HG02970 (cell line): ENCODE measurements around the gene MS4A7.

ENCODE experiments used
- ATAC-seq: cut with Tn5 transposase; IDR thresholded peaks from one replicate; pipeline ENCODE4 v1.9.1; 2021; ENCODE audit warnings: mild to moderate bottlenecking, moderate library complexity, moderate number of reproducible peaks; ENCODE audit not compliant: unreplicated experiment, low FRiP score

MS4A7 gene

DNA sequence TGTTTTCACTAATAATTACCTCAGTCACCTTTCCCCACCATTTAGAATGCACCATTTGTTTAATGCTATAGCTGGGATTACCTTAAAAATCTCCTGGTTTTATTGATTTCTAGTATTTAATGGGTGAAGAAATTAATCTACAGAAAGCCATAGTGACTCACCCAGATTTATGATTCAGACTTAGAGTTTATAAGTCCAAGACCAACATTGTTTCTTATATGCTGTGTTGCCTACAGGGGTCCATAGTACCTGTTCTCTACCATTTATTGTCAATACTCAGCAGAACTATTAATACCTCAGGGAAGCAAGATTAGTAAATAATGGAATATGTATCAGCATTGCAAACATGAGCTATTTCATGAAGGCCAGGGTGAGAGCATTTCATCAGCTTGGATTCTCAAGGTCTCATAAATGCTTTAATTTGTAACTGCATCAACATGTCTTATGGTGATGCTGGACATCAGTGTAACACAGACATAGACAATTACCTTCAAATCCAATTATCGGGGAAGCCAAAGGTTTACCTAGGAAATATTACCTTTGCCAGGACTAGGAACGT, 8.0 kb upstream of the MS4A7 start:
- no peak for ATAC-seq

DNA sequence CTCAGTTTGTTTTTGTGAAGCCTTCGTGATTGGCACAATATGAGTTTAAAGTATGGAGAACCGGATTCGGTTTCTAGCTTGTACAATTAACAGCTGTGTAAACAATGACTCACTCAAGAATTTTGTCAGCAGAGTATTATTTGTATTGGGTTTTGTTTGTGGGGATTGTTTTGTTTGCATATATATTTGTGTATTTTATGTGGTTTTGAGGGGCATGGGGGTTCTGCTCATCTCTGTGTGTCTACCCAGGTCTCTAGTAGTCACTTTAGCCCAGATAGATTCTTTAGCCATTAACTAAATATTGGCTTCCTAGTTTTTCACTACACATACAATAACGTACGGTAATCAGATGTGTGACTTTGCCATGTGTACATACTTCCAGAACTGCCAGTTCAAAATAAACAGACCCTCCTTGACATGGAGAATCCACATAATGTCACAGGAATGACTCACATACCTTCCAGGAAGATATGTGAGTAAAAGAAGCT, 7.5 kb upstream of the MS4A7 start:
- ATAC-seq, result no peak

DNA sequence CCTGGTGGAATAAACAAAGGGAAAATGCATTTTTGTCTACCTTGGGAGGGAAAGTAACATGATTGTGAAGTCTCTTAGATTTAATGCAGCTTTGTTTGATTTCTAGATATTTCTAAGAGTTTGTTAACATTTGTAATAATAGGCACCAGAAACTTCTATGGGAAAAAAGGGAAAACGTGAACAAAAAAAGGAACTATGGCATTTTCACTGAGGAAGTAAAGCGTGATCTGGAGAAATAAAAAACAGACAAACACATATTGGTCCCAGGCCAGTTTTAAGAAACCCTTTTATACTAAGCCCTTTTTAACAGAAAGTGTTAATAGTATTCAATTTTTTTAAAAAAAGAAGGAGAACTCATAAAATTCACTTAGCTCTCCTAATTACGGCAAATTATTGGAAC, 6.9 kb upstream of the MS4A7 start:
- ATAC-seq, result no peak

- ATAC-seq, result no peak
Measured at GRCh38 chr11:60371854-60372253, 6.5 kb upstream of the MS4A7 start.

DNA sequence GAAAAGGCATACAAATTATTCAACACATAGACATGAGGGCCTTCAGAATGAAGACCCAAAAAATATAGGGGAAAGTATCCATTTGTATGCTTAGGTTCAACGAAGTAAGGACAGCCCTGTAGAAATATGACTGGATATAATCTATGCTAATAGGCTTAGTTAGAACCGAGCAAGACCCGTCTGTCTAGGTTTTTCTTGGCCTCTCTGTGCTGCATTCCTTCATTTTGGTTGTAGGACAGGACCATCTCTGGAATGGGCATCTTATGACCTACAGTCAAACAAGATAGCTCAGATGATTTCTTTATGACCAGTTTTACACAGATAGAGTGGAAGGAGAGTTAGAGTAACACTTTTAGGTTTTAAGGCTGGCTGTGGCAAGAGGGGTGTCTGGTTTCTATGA, 5.6 kb upstream of the MS4A7 start:
- ATAC-seq, result no peak

- ATAC-seq, result no peak
Measured at GRCh38 chr11:60375316-60375715, 3.0 kb upstream of the MS4A7 start.

- no peak for ATAC-seq
Measured at GRCh38 chr11:60376601-60377000, 1.7 kb upstream of the MS4A7 start.

DNA sequence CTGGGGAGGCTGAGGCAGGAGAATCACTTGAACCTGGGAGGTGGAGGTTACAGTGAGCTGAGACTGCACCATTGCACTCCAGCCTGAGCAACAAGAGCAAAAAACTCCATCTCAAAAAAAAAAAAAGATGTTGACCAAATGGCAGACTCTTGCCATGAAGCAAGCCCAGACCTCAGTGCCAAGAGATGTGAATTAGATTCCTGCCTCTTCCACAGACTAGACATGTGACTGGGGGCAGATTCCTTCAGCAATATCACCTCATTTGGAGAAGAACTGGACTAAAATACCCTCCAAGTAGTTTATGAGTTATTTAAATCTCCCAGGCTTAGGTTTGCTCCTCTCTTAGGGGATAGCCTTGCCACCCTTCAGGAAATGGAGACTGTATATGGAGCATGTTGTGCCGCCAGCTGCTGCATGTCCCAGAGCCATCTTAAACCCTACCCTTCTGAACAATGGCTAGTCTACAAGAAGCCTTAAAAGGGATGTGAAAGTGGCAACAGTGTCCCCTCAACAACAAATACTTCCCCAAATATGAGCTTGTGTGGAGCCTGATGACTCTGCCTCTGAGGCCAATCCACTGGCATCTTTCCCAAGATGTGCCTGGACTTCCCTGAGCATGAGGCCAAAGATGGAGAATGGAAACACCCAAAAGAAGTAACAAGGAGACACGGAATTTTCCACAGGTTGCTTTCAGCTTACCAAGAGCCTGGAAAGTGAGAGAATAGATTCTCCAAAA, 763 bp upstream of the MS4A7 start:
- ATAC-seq, result no peak

DNA sequence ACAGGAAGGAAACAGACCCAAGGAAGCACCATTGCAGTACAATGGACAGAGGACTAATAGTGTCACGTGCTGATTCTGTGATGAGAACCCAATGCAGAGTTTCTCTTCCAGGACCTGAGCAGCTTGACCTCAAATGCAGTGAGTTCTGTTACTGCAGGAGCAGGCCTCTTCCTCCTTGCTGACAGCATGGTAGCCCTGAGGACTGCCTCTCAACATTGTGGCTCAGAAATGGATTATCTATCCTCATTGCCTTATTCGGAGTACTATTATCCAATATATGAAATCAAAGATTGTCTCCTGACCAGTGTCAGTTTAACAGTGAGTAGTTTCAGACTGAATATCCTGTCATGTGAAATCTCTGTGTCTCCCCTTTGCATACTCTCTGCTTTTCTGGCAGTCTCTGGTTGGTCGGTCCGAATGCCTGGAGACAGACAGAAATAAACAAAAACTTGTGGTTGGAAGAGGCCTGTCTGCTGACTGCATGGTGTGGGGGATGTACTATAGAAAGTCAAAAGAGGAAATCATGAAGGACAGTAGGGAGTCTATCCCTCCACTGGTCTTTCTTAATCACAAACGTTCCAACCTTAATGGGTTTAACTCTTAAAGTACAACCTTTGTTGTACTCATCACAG, 11.1 kb downstream of the MS4A7 start:
- peak; percentile 67 for ATAC-seq

DNA sequence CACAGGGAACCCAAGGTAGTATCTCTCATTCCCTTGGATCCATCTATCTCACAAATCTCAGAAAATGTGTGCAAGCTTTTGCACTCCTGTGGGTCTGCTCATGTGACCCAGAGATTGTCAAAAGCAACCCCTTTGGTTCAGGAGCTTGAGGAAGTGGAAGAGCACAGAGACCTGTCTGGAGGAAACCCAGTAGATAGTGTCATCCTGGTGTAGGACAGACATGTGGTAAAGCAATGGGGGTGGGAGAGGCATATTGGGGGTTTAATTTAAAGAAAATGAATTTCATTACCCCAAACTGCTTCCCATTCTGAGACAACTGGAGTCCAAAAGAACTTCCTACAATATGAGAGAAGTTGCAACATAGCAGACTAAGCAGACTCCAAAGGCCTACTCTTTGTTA, 12.1 kb downstream of the MS4A7 start:
- ATAC-seq, result no peak

DNA sequence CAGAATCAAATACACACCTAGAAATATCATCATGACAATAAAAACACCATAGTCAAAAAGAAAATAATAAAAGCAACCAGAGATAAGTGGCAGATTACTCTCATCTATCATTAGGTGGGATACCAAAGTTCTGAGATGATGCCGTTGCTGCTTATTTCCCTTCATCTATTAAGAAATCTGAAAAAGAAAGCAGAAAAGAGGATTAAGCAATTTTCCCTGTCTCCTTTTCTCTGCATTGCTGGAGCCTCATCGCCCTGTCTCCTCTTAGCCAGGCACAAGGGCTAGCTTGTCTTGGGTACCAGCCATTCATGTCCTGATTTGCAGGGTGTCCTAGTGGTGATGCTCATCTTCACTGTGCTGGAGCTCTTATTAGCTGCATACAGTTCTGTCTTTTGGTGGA, 14.0 kb downstream of the MS4A7 start:
- no peak for ATAC-seq

DNA sequence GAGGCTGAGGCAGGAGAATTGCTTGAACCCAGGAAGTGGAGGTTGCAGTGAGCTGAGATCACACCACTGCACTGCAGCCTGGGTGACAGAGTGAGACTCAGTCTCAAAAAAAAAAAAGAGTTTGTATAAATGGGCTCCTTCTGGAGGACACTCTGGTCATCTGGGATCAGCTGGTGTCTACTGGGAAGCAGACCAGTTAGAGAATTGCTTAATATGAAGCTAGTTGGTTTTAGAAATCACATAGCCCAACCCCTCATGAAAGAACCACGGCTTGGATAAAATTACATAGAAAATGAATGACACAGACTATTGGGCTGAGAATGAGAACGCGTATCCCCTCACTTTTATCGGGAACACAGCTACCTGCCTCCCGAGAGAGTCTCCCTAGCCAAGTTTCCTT, 14.7 kb downstream of the MS4A7 start:
- ATAC-seq, result no peak

DNA sequence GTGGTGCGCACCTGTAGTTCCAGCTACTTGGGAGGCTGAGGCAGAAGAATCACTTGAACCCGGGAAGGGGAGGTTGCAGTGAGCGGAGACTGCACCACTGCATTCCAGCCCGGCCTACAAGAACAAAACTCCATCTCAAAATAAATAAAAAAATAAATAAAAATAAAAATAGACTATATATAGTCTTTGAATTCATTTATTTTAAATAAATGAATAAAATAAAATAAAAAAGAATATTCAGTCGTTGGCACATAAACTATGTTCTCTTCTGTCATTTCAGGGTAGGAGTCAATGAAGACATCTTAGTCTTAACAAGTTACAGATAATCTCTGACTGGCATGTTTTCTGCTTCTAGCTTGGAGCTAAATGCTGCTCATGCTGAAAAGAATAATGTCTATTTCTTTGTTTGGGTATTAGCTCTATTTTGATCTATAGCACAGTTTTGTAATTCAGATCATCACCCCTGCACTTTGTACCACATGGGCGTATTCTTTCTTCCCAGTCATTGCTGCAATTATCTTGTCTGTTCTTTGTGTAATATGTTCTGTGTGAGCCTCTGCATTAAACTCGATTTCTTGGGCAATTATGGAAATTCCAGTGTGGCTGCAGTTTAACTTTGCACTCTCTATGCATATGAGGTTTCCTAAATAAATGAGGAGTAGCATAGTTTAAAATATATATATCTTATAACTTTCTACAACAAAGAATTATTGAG, 16.5 kb downstream of the MS4A7 start:
- no peak for ATAC-seq

DNA sequence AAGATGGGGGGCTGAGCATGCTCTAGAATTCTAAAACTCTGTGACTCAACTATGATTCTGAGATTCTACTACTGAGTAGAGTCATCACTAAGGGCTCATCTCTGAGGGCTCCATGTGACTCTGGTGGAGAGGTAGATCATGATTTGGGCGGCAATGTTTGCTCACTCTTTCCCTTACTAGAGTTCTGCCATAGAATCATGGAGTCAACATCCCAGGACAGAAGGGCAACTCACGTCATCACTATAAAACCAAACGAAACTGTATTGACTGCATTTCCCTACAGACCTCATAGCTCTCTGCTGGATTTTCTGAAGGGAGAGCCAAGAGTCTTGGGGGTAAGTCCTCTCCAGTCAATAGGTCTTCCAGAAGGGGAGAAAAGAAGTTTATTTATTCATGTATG, 18.1 kb downstream of the MS4A7 start, which contains the start of gene MS4A14:
MS4A14 (plus strand) TSS at position 78 of the 400 bp plus-strand sequence; CDS start at position 198, 120 bp downstream.
- ATAC-seq, result no peak

DNA sequence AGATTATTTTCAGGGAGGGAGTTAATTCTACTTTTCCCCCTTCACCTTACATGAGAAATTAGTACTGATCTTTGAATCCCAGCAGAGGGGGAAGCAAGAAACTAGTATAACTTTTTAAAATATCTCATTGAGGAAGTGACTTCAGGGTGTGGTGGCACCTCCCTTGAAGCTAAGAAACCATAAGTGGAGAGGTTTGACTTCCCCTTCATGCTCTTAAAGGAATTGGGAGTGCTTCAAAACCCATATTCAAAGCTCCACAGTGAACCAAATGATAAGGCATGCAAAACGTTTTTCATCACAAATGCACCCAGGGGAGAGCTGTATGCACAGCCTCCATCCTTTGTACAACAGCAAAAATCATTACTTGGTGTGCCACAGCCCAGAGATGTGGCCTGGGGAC, 18.5 kb downstream of the MS4A7 start:
- no peak for ATAC-seq

GRCh38 chr11:60420015-60420414, 41.7 kb downstream of the MS4A7 start:
- ATAC-seq, result no peak

GRCh38 chr11:60422609-60423008, 44.3 kb downstream of the MS4A7 start:
- ATAC-seq, result no peak

GRCh38 chr11:60428517-60428916, 50.2 kb downstream of the MS4A7 start:
- ATAC-seq, result no peak

DNA sequence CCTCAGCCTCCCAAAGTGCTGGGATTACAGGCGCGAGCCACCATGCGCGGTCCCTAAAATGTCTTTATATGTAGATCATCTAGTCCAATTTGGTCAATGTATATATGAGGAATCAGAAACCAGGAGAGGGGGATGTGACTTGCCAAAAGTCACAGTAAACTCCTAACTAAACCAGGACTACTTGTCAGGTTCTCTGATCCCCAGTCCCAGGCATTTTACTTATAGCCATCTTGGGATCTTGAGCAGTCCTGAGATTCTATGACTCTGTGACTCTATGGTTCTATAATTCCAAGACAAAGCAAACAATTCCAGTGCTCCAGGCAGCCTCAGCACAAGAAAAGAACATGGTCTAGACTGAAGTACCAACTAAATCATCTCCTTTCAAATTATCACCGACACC, 50.9 kb downstream of the MS4A7 start, which contains the start of gene MS4A5:
MS4A5 (plus strand) TSS at position 301 of the 400 bp plus-strand sequence. CDS start 103 bp downstream, outside the sequence.
- ATAC-seq, result no peak

- ATAC-seq, result no peak
Measured at GRCh38 chr11:60431251-60431650, 52.9 kb downstream of the MS4A7 start.

GRCh38 chr11:60433401-60433800, 55.1 kb downstream of the MS4A7 start:
- ATAC-seq, result no peak
